Skeletal muscle satellite cell (primary cell): ENCODE data around the gene RAB1A.
"Not testable (repeated sequence)": the region's sequence is repeated elsewhere in the genome, so short reads cannot be mapped to it uniquely, and the experiment has no call there.

ENCODE experiments used
- H3K27me3 ChIP-seq: 2 replicates; pipeline ENCODE4 v1.7.0; 2013; ENCODE audit warnings: low read length; ENCODE audit not compliant: control insufficient read depth, insufficient read depth
- H3K36me3 ChIP-seq: 2 replicates; pipeline ENCODE4 v1.7.0; 2013; ENCODE audit warnings: mild to moderate bottlenecking, control low read depth, low read length; ENCODE audit not compliant: insufficient read depth
- H3K4me1 ChIP-seq: 2 replicates; pipeline ENCODE4 v1.7.0; 2013; ENCODE audit warnings: low read length; ENCODE audit not compliant: control insufficient read depth, insufficient read depth
- H3K4me2 ChIP-seq: 2 replicates; pipeline ENCODE4 v1.7.0; 2013; ENCODE audit warnings: mild to moderate bottlenecking, low read length
- H3K4me3 ChIP-seq: 2 replicates; pipeline ENCODE4 v1.7.0; 2013; ENCODE audit warnings: low read length
- H3K9ac ChIP-seq: 2 replicates; pipeline ENCODE4 v1.7.0; 2013; ENCODE audit warnings: mild to moderate bottlenecking, low read depth, low read length, moderate library complexity
- H3K9me3 ChIP-seq: replicated peaks from 2 replicates; pipeline ENCODE4 v1.7.0; 2013; ENCODE audit warnings: mild to moderate bottlenecking, control low read depth, low read length

The RAB1A gene

DNA sequence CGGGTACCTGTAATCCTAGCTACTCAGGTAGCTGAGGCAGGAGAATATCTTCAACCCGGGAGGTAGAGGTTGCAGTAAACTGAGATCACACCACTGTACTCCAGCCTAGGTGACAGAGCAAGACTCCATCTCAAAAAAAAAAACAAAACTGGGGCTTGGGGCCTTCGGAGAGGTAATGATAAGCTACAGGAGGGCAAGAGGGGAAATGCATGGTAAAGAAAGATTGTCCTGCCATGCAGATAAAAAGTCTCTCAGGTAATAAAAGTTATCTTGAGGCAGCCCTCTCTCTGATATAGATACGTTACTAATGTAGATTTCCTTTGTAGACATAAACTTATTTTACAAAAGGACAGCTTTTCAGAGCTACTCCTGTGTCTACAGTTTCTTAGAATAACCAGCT, 3.7 kb upstream of the RAB1A start:
- Histone ChIP-seq H3K4me2 (no peak overlapping the region), H3K27me3 (no peaks in the 10 kb centered on the region), H3K9me3 (no peaks in the 10 kb centered on the region), H3K4me3 (no peak overlapping the region), H3K36me3 (no peaks in the 10 kb centered on the region), H3K9ac (no peak overlapping the region), H3K4me1 (peaks cover 5% of the 10 kb centered on the region)

DNA sequence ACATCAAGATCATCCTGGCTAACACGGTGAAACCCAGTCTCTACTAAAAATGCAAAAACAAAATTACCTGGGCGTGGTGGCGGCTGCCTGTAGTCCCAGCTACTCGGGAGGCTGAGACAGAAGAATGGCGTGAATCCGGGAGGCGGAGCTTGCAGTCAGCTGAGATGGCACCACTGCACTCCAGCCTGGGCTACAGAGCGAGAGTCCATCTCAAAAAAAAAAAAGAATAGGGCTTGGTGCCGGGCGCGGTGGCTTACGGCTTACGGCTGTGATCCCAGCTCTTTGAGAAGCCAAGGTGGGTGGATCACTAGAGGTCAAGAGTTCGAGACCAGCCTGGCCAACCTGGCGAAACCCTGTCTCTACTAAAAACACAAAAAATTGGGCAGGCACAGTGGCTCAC, 3.0 kb upstream of the RAB1A start:
- H3K9me3 ChIP-seq, H3K4me3 ChIP-seq, H3K4me1 ChIP-seq, H3K27me3 ChIP-seq, H3K36me3 ChIP-seq, H3K9ac ChIP-seq, H3K4me2 ChIP-seq: not testable (repeated sequence)

DNA sequence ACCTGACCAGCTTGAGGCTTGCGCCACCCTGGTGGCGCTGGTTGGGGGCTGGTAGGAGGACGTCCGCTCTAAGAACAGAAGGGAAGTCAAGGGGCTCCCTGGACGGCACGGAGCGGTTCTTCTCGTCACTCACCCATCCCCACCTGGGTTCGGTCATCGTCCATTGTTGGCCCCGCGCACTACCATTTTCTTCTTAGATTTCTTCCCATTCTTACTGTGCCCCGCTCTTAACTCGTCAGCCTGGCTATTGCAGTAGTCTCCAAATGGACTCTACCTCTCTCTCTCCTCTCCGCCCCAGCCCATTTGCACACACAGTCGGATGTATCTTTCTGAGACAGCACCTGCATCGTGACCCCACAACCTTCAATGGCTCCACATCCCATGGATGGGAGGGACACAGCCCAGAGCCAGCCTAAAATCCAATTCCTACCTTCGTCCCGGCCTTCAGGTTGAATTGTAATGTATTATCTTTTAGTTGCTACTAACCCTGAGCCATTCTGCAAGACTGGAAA, 814 bp upstream of the RAB1A start:
- Histone ChIP-seq H3K4me1 (peaks cover 21% of the 10 kb centered on the region), H3K4me2 (peak overlapping the region; percentile 92), H3K9me3 (no peaks in the 10 kb centered on the region), H3K27me3 (no peaks in the 10 kb centered on the region), H3K4me3 (peak overlapping the region; percentile 79), H3K36me3 (no peaks in the 10 kb centered on the region), H3K9ac (peak overlapping the region; percentile 87)

DNA sequence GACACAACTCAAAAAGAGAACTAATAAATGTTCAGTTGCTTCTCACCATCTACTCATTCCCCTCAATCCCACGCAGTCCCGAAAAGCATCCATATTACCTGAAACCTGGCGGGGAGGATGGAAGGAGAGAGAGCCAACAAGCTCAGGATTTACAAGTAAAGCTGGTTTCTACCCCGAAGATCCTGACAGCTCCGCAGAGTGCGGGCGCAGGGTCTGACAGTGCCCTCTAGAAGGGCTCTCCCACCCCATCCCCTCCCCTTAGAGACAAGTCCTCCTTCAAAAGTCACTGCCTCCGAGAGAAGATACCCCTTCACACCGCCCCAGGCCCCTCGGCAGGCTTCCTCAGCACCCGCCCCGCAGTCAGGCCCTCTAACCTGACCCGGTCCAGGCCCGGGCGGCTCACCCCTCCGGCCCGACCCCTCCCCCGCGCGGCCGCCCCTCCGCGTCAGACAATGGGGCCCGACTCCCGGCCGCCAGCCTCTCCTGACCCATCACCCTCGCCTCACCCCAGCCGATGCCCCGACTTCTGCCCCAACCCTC, 550 bp downstream of the RAB1A start:
- Histone ChIP-seq H3K9me3 (no peaks in the 10 kb centered on the region), H3K4me3 (peak overlapping the region; percentile 96), H3K27me3 (no peaks in the 10 kb centered on the region), H3K4me2 (peak overlapping the region; percentile 82), H3K36me3 (no peaks in the 10 kb centered on the region), H3K9ac (peak overlapping the region; percentile 99), H3K4me1 (peaks cover 32% of the 10 kb centered on the region)

DNA sequence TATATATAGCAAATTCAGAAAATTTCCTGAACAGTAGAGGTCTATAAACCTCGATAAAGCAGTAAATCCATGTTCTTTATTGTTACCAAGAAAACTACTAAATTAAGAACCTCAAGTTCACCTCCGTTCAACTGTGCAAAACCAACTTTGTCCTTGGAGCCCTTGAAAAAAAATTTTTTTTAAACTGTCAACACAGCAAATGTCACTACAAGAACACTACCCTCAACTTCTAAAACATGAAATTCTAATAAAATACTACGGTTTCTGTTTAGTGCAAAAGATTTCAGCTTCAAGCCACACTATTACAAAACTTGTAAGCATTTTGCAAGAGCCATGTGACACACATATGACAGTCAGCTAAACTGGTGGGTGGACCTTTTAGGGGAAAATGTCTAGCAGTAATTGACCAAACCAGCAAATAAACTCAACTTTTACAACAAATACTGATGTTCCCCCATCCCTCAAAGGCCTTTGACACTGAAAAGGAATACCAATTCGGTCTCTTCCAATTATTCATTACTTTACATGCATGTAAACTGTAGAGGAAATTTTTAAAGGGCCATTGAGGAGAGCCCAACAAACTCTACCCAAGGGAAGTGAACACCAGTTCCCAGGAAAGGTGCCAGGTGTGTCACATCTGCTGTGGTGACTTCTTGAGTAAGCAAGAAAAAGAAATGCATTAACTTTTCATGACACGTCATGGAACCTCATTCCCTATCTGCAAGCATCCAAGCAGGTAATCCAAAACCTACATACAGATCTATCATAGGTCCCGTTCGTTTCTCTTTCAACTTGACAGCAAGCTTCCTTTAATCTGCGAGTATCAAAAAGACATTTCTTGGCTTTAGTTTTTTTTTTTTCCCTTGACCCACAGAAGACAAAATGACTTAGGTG, 1.4 kb downstream of the RAB1A start:
- Histone ChIP-seq H3K36me3 (no peaks in the 10 kb centered on the region), H3K9me3 (no peaks in the 10 kb centered on the region), H3K4me1 (peaks cover 32% of the 10 kb centered on the region), H3K4me2 (peak overlapping the region; percentile 82), H3K27me3 (no peaks in the 10 kb centered on the region), H3K4me3 (peak overlapping the region; percentile 96), H3K9ac (peak overlapping the region; percentile 99)

DNA sequence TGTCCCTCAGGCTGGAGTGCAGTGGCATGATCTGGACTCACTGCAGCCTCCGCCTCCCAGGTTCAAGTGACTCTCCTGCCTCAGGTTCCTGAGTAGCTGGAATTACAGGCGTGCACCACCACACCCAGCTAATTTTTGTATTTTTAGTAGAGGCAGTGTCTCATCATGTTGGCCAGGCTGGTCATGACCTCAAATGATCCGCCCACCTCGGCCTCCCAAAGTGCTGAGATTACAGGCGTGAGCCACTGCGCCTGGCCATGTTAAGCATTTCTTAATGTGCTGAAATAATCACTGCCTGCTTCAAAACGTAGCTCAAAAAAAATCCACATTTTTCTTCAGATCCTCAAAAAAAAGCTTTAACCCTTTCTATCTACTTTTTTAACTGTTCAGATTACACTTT, 4.4 kb downstream of the RAB1A start:
- H3K9ac ChIP-seq, H3K36me3 ChIP-seq, H3K4me3 ChIP-seq, H3K9me3 ChIP-seq, H3K27me3 ChIP-seq: not testable (repeated sequence)
- peaks cover 27% of the 10 kb centered on the region for H3K4me1 ChIP-seq
- peak overlapping the region; percentile 22 for H3K4me2 ChIP-seq

DNA sequence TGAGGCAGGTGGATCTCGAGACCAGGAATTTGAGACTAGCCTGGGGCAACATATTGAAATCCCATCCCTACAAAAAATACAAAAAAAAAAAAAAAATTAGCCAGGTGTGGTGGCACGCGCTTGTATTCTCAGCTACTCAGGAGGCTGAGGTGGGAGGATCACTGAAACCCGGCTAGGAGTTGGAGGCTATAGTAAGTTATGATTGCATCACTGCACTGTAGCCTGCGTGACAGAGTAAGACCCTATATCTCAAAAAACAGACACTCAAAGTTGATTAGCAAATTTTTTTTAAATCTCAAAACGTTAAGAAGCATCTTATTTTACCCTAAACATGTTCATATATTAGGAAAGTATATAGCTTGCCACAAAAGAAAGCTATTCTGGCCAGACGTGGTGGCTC, 7.6 kb downstream of the RAB1A start:
- no peaks in the 10 kb centered on the region for H3K27me3 ChIP-seq
- peaks cover 25% of the 10 kb centered on the region for H3K4me1 ChIP-seq
- no peaks in the 10 kb centered on the region for H3K9me3 ChIP-seq
- H3K4me3 ChIP-seq: no peak overlapping the region
- no peak overlapping the region for H3K9ac ChIP-seq
- no peak overlapping the region for H3K4me2 ChIP-seq
- no peaks in the 10 kb centered on the region for H3K36me3 ChIP-seq

DNA sequence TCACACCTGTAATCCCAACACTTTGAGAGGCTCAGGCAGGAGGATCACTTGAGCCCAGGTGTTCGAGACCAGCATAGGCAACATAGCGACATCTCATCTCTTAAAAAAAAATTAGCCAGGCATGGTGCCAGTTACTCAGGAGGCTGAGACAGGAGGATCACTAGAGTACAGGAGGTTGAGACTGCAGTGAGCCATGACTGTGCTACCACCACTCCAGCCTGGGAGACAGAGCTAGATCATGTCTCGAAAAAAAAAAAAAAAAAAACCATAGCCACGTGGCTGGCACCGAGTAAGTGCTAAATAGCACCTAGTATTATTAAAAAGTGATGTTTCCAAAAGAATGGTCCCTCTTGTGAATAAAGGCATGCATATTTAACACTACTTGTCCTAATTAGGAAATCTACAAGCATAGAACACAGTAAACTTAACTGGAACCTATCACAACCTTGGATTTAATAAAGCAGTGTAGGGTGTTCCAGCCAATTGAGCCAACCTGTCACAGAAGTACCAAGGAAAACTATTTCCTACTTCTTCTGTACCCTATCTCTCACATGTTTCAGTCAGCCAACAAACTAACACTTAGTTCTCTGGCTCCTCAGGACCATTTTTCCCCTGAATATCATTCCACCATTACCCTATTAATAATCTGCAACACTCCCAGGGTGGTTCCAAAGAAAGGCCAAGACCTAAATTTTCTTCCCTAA, 8.8 kb downstream of the RAB1A start:
- H3K4me3 ChIP-seq: no peak overlapping the region
- no peak overlapping the region for H3K9ac ChIP-seq
- no peaks in the 10 kb centered on the region for H3K36me3 ChIP-seq
- peaks cover 14% of the 10 kb centered on the region for H3K4me1 ChIP-seq
- no peak overlapping the region for H3K4me2 ChIP-seq
- no peaks in the 10 kb centered on the region for H3K9me3 ChIP-seq
- no peaks in the 10 kb centered on the region for H3K27me3 ChIP-seq

DNA sequence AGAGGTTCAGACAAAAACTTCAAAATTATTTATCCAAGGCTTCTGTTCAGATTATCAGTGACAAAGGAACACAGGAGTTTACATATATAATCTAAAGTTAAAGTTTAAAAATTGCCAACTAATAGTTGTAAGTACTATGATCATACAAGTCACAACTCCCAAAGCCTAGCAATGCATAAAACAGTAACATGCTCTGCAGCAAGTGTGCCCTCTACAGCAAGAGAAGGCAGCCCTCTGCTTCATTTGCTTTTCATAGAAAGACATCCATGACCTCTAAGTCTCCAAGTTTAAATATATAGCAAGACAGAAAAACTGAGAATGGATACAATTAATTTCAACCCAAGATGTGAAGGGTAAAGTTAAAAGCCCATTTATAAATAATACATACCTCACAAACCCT, 13.3 kb downstream of the RAB1A start:
- Histone ChIP-seq H3K4me1 (no peaks in the 10 kb centered on the region), H3K9me3 (no peaks in the 10 kb centered on the region), H3K9ac (no peak overlapping the region), H3K27me3 (no peaks in the 10 kb centered on the region), H3K4me2 (no peak overlapping the region), H3K36me3 (no peaks in the 10 kb centered on the region), H3K4me3 (no peak overlapping the region)

DNA sequence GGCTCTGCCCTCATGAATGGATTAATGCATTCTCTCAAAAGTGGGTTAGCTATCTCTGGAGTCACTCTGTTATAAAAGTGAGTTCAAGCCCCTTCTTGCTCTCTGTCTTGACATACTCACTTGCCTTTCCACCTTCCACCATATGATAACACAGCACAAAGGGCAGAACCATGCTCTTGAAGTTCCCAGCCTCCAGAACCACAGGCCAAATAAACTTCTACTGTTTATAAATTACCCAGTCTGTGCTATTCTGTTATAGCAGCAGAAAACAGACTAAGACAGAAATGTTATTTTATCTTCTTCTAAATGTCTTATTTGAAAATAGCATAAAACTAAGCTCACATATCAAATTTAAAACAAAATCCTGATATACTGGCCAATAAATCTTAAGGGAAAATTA, 15.0 kb downstream of the RAB1A start:
- Histone ChIP-seq H3K27me3 (no peaks in the 10 kb centered on the region), H3K9ac (no peak overlapping the region), H3K9me3 (no peaks in the 10 kb centered on the region), H3K4me3 (no peak overlapping the region), H3K4me1 (no peaks in the 10 kb centered on the region), H3K36me3 (no peaks in the 10 kb centered on the region), H3K4me2 (no peak overlapping the region)

DNA sequence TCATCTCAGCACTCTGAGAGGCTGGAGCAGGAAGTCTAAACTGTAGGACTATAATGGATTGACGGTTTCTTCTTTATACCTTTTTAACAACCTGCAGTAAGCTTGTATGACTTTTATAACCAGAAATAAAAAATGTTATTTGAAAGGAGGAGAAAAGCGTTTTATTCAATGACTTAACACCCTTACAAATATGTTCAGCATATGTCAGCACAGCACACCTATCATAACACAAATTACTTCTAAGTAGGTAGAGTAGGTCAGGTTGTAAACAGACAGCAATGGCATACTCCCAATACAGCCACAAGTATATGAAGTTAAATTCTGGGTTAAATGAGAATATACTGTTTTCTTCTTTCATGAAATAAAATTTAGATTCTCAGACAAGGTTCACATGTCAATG, 16.1 kb downstream of the RAB1A start:
- Histone ChIP-seq H3K4me2 (no peak overlapping the region), H3K9ac (no peak overlapping the region), H3K4me1 (no peaks in the 10 kb centered on the region), H3K4me3 (no peak overlapping the region), H3K9me3 (no peaks in the 10 kb centered on the region), H3K36me3 (no peaks in the 10 kb centered on the region), H3K27me3 (no peaks in the 10 kb centered on the region)
